Body of pancreas (tissue), 4 donors: ENCODE data around the gene DBX1.

Experiments
- POLR2A ChIP-seq, 3 donors: fragments of 450-650 bp; IDR thresholded peaks; one replicate each; pipeline ENCODE4 v1.6.1; 2016; ENCODE audit warnings: antibody characterized with exemption in 3 of 3, mild to moderate bottlenecking in 2 of 3
- TF ChIP-seq, protein P1 (sequence below), 7 experiments: fragments of 450-650 bp in 4 of 7; fragments of 200-600 bp in 3 of 7; sonication (generic) in 3 of 7; IDR thresholded peaks; one replicate each; pipeline ENCODE4 v1.5.1; 2016 to 2019; ENCODE audit warnings: antibody characterized with exemption in 7 of 7

DNA sequence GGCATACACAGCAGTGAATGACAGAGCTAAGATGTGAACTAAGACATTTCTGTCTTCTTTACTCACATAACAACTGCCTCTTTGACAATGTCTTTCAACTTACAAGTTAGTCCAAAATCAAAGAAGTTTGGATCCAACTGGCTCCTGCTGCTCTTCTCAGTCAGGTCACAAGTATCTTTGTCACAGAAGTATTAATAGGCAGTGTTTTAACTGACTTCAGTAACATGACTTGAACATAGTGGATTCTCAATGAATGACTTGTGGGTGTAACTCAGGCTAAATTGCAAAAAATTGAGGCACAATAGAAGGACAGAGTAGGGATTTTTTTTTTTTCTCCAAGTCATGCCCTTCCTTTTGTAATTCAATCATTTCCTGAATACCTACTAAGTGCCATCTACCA is 22.6 kb downstream of the DBX1 start:
- TF ChIP-seq, protein P1, sequence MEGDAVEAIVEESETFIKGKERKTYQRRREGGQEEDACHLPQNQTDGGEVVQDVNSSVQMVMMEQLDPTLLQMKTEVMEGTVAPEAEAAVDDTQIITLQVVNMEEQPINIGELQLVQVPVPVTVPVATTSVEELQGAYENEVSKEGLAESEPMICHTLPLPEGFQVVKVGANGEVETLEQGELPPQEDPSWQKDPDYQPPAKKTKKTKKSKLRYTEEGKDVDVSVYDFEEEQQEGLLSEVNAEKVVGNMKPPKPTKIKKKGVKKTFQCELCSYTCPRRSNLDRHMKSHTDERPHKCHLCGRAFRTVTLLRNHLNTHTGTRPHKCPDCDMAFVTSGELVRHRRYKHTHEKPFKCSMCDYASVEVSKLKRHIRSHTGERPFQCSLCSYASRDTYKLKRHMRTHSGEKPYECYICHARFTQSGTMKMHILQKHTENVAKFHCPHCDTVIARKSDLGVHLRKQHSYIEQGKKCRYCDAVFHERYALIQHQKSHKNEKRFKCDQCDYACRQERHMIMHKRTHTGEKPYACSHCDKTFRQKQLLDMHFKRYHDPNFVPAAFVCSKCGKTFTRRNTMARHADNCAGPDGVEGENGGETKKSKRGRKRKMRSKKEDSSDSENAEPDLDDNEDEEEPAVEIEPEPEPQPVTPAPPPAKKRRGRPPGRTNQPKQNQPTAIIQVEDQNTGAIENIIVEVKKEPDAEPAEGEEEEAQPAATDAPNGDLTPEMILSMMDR (IDR thresholded peaks at IDR 0.05) = no peak
- TF ChIP-seq POLR2A (IDR thresholded peaks at IDR 0.05) = no peak
